ENCODE measurements around the gene RALGPS1.

DNA sequence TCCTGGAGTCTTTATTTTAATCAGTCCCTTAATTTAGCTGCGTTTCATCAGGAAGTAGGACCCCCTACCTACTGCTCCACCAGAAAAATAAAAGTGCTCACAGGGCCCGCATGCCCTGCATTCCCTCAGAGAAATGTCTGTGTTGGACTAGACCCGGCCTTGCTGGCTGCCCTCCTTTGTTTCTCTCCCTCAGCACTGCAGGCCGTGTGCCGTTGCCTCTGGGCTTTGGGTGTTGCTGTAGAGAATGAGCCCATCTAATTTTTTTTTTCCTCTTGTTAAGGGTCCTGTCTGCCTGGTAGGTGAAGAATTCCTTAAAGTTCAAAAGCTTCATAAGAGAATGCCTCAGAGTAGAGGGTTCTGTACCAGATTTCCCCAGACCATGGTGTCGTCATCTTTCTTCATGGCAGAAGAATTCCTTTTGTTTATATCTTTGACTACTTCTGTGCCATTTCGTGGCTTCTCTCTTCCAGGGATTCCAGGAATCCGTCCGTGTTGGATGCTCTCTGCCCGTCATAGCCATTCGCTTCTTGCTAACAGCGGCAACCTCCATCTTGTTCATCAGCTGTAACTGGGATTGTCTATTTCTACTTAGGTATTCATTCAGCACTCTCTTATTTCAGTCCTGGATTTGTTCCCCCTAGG is 257.6 kb downstream of the RALGPS1 start:
- TF ChIP-seq, protein P1, sequence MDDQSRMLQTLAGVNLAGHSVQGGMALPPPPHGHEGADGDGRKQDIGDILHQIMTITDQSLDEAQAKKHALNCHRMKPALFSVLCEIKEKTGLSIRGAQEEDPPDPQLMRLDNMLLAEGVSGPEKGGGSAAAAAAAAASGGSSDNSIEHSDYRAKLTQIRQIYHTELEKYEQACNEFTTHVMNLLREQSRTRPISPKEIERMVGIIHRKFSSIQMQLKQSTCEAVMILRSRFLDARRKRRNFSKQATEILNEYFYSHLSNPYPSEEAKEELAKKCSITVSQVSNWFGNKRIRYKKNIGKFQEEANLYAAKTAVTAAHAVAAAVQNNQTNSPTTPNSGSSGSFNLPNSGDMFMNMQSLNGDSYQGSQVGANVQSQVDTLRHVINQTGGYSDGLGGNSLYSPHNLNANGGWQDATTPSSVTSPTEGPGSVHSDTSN (IDR thresholded peaks at IDR 0.05) = no peak
- TF ChIP-seq RFX5 (IDR thresholded peaks at IDR 0.05) (no peak), POLR2A (IDR thresholded peaks at IDR 0.05; ENCODE audit: low read length) (no peak), KDM1A (IDR thresholded peaks at IDR 0.05; ENCODE audit: low read depth) (no peak), RNF2 (IDR thresholded peaks at IDR 0.05; ENCODE audit: borderline replicate concordance, low read depth) (no peak), EP300 (IDR thresholded peaks at IDR 0.05) (no peak), GATA3 (IDR thresholded peaks at IDR 0.05; ENCODE audit: borderline replicate concordance) (no peak), PHF8 (IDR thresholded peaks at IDR 0.05; ENCODE audit: borderline replicate concordance, low read depth) (no peak), NPAS2 (CRISPR knock-in tag; IDR thresholded peaks at IDR 0.05; ENCODE audit: borderline replicate concordance) (no peak), HOXA7 (CRISPR knock-in tag; IDR thresholded peaks at IDR 0.05) (no peak)
- TF ChIP-seq, protein P2, sequence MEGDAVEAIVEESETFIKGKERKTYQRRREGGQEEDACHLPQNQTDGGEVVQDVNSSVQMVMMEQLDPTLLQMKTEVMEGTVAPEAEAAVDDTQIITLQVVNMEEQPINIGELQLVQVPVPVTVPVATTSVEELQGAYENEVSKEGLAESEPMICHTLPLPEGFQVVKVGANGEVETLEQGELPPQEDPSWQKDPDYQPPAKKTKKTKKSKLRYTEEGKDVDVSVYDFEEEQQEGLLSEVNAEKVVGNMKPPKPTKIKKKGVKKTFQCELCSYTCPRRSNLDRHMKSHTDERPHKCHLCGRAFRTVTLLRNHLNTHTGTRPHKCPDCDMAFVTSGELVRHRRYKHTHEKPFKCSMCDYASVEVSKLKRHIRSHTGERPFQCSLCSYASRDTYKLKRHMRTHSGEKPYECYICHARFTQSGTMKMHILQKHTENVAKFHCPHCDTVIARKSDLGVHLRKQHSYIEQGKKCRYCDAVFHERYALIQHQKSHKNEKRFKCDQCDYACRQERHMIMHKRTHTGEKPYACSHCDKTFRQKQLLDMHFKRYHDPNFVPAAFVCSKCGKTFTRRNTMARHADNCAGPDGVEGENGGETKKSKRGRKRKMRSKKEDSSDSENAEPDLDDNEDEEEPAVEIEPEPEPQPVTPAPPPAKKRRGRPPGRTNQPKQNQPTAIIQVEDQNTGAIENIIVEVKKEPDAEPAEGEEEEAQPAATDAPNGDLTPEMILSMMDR (IDR thresholded peaks at IDR 0.05) = no peak
- TF ChIP-seq, protein P3, sequence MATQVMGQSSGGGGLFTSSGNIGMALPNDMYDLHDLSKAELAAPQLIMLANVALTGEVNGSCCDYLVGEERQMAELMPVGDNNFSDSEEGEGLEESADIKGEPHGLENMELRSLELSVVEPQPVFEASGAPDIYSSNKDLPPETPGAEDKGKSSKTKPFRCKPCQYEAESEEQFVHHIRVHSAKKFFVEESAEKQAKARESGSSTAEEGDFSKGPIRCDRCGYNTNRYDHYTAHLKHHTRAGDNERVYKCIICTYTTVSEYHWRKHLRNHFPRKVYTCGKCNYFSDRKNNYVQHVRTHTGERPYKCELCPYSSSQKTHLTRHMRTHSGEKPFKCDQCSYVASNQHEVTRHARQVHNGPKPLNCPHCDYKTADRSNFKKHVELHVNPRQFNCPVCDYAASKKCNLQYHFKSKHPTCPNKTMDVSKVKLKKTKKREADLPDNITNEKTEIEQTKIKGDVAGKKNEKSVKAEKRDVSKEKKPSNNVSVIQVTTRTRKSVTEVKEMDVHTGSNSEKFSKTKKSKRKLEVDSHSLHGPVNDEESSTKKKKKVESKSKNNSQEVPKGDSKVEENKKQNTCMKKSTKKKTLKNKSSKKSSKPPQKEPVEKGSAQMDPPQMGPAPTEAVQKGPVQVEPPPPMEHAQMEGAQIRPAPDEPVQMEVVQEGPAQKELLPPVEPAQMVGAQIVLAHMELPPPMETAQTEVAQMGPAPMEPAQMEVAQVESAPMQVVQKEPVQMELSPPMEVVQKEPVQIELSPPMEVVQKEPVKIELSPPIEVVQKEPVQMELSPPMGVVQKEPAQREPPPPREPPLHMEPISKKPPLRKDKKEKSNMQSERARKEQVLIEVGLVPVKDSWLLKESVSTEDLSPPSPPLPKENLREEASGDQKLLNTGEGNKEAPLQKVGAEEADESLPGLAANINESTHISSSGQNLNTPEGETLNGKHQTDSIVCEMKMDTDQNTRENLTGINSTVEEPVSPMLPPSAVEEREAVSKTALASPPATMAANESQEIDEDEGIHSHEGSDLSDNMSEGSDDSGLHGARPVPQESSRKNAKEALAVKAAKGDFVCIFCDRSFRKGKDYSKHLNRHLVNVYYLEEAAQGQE (IDR thresholded peaks at IDR 0.05) = no peak
- TF ChIP-seq, protein P4, sequence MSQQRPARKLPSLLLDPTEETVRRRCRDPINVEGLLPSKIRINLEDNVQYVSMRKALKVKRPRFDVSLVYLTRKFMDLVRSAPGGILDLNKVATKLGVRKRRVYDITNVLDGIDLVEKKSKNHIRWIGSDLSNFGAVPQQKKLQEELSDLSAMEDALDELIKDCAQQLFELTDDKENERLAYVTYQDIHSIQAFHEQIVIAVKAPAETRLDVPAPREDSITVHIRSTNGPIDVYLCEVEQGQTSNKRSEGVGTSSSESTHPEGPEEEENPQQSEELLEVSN (IDR thresholded peaks at IDR 0.05; ENCODE audit: borderline replicate concordance, low read depth) = no peak

All from A549 (cell line).